ENCODE measurements around the gene PPP2R2C. TPM values are rescaled to one million over a fixed set of nuclear protein-coding genes. Genes with fewer than 3 reads are reported as not detected.

The PPP2R2C gene
- total and polyA plus RNA-seq, 9 of the 15 experiments (the other 6 are each of a cell fraction or from before 2014, with no cell fraction given) = 0.04 to 0.06 TPM; not detected in 7

DNA sequence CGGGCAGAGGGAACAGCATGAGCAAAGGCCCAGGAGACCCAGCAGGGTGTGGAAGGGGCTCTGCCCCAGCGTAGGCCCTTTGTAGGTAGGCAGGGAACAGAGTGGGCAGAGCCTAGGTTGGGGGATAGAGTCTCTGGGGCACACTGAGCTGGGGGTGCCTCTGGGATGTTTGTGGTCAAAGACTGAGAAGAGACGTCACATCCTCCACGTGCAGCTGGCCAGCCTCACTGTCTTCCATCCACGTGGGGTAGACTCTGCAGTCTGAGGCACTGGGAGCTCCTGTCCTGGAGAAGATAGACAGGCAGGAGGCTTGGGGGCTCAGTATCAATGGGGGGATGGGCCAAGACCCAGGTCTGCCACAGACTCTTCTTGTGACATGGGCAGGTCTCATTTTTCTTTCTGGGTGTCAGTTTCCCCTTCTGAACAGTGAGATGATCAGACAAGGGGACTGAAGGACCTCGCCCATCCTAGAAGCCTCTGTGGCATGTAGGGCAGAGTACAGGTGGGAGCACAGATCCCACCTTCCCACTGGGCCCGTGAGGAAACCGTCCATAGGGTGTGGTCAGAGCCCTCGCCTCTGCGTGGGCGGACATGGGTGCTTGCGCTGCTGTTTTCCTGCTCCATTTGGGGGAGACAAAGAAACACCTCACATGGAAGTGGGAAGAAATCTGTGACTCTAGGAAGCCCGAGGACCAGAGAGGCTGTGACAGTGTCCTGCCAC lies 179.9 kb downstream of the PPP2R2C start:
- in situ Hi-C loops (cut with MboI) = no loop called here
- FAIRE-seq = no peak
- Histone ChIP-seq H3K79me2 (ENCODE audit: control insufficient read depth, insufficient read depth, low read length) (no peaks in the 10 kb centered on the region), H3K36me3 (ENCODE audit: control insufficient read depth, insufficient read depth, low read length) (no peaks in the 10 kb centered on the region), H3K27ac (ENCODE audit: extremely low read depth, low read depth, low read length) (no peak overlapping the region), H4K20me1 (replicated peaks; ENCODE audit: control insufficient read depth, insufficient read depth, low read length) (0 out of 2 replicates have a peak, but pooled peaks cover 7% of the 10 kb centered on the region), H3K4me1 (replicated peaks in 1 of 2; ENCODE audit: control insufficient read depth in 2 of 2, insufficient read depth in 2 of 2, low read length in 2 of 2) (peaks cover 0 to 4% of the 10 kb centered on the region in 2 experiments; a peak in 1 of 5 replicates), H3K27me3 (ENCODE audit: control insufficient read depth in 2 of 2, insufficient read depth in 2 of 2, low read length in 2 of 2) (peaks cover 2 to 43% of the 10 kb centered on the region in 2 experiments; a peak in 3 of 5 replicates), H3K4me2 (ENCODE audit: insufficient read depth, low read length) (no peak overlapping the region), H3K4me3 (no peak overlapping the region), H2AFZ (ENCODE audit: low read depth, low read length) (no peak overlapping the region), H3K9ac (ENCODE audit: insufficient read depth in 1 of 2, low read depth in 2 of 2, low read length in 2 of 2) (no peak overlapping the region), H3K9me1 (ENCODE audit: control insufficient read depth, insufficient read depth, low read length) (peaks cover 3% of the 10 kb centered on the region), H3K9me3 (replicated peaks; ENCODE audit: control insufficient read depth, insufficient read depth, low read depth, low read length) (no peaks in the 10 kb centered on the region)
- ATAC-seq = no peak
- intact Hi-C loops (cut with micrococcal nuclease) = no loop called here
- POLR2A ChIA-PET = no interaction called here
- WGBS (ENCODE audit: insufficient coverage, low coverage, missing lambda C conversion rate) = under 1% methylated on average over 12 of the region's 13 CpGs
- no peak for DNase-seq (ENCODE audit: extremely low read depth in 1 of 4, low spot score in 3 of 4)
- TF ChIP-seq CBFA2T3 (IDR thresholded peaks at IDR 0.05) = no peak
- TF ChIP-seq FOXJ2 (tag; IDR thresholded peaks at IDR 0.05) = no peak
- peak; percentile 57 for TF ChIP-seq EGR1 (conservative IDR thresholded peaks at IDR 0.05)
- TF ChIP-seq HDAC2 (IDR thresholded peaks at IDR 0.05) = no peak
- no peak for TF ChIP-seq MXI1 (IDR thresholded peaks at IDR 0.05; ENCODE audit: low read depth, low read length)
- TF ChIP-seq KLF6 (CRISPR knock-in tag; IDR thresholded peaks at IDR 0.05; ENCODE audit: borderline replicate concordance) = no peak
- no peak for TF ChIP-seq HOXB6 (CRISPR knock-in tag; IDR thresholded peaks at IDR 0.05; ENCODE audit: borderline replicate concordance)
- BruUV-seq (replicated peaks) = no TSS peak
- CTCF ChIA-PET (ENCODE audit: low intra/inter-chr PET ratio) = no interaction called here
